ENCODE data around the gene FIBP. TPM values are rescaled to one million over a fixed set of nuclear protein-coding genes. Genes with fewer than 3 reads are reported as not detected.

FIBP gene
- total and polyA plus RNA-seq, 8 donors: 18.0 to 56.2 (median 25.5) TPM

GRCh38 chr11:65916391-65916790, 28.1 kb upstream of the FIBP start:
- no peaks in the 10 kb centered on the region for H3K9me3 ChIP-seq
- ATAC-seq (no peak), DNase-seq (no peak), FAIRE-seq (no peak)
- peaks cover 0 to 25% (median 12%) of the 10 kb centered on the region in 3 donors for H3K4me1 ChIP-seq
- TF ChIP-seq CTCF (IDR thresholded peaks at IDR 0.05): no peak
- 77 to 80% methylated on average over 7 of the region's 7 CpGs for WGBS, 2 donors
- no peaks in the 10 kb centered on the region for H3K27me3 ChIP-seq
- no peak overlapping the region for H3K4me3 ChIP-seq
- H3K36me3 ChIP-seq: no peaks in the 10 kb centered on the region
- H3K27ac ChIP-seq: peak overlapping the region in 1 of 4 donors; percentile 23
- intact Hi-C loops (cut with DNase I): no loop called here

GRCh38 chr11:65915821-65916251, 27.6 kb upstream of the FIBP start:
- intact Hi-C loops (cut with DNase I): no loop called here
- TF ChIP-seq CTCF (IDR thresholded peaks at IDR 0.05): no peak
- Histone ChIP-seq H3K27ac (peak overlapping the region in 2 of 4 donors; percentile 23 to 37), H3K27me3 (no peaks in the 10 kb centered on the region), H3K4me3 (no peak overlapping the region), H3K9me3 (no peaks in the 10 kb centered on the region), H3K36me3 (no peaks in the 10 kb centered on the region), H3K4me1 (peaks cover 0 to 25% (median 12%) of the 10 kb centered on the region in 3 donors)
- peak in 5 of 6 donors; percentile 46 to 78 (median 61) for DNase-seq
- 47 to 57% methylated on average over 13 of the region's 13 CpGs for WGBS, 2 donors
- peak in 2 of 4 donors; percentile 3 to 9 for ATAC-seq
- no peak for FAIRE-seq

GRCh38 chr11:65915101-65915820, 27.0 kb upstream of the FIBP start:
- intact Hi-C loops (cut with DNase I): no loop called here
- no peaks in the 10 kb centered on the region for H3K27me3 ChIP-seq
- peaks cover 0 to 21% (median 6%) of the 10 kb centered on the region in 3 donors for H3K4me1 ChIP-seq
- H3K36me3 ChIP-seq: no peaks in the 10 kb centered on the region
- ATAC-seq (no peak), FAIRE-seq (no peak), DNase-seq (no peak)
- peak overlapping the region in 1 of 4 donors; percentile 37 for H3K27ac ChIP-seq
- H3K9me3 ChIP-seq: no peaks in the 10 kb centered on the region
- no peak for TF ChIP-seq CTCF (IDR thresholded peaks at IDR 0.05)
- WGBS, 2 donors: 60 to 82% methylated on average over 10 of the region's 10 CpGs
- H3K4me3 ChIP-seq: no peak overlapping the region

- intact Hi-C loops (cut with DNase I): no loop called here
- 52 to 58% methylated on average over 4 of the region's 4 CpGs for WGBS, 2 donors
- DNase-seq (no peak), FAIRE-seq (no peak), ATAC-seq (no peak)
- no peak overlapping the region for H3K4me3 ChIP-seq
- H3K27me3 ChIP-seq: no peaks in the 10 kb centered on the region
- H3K9me3 ChIP-seq: no peaks in the 10 kb centered on the region
- no peak for TF ChIP-seq CTCF (IDR thresholded peaks at IDR 0.05)
- H3K36me3 ChIP-seq: no peaks in the 10 kb centered on the region
- peaks cover 0 to 16% (median 5%) of the 10 kb centered on the region in 3 donors for H3K4me1 ChIP-seq
- no peak overlapping the region for H3K27ac ChIP-seq
Measured at GRCh38 chr11:65912845-65913244, 24.6 kb upstream of the FIBP start.
